HG03025 (cell line): ENCODE results near the gene CHRDL1.
"Not testable (repeated sequence)": the region's sequence is repeated elsewhere in the genome, so short reads cannot be mapped to it uniquely, and the experiment has no call there.

ENCODE experiments used
- ATAC-seq: cut with Tn5 transposase; IDR thresholded peaks from one replicate; pipeline ENCODE4 v1.9.1; 2021; ENCODE audit warnings: mild to moderate bottlenecking, moderate library complexity; ENCODE audit not compliant: unreplicated experiment, low FRiP score

CHRDL1 gene

GRCh38 chrX:110667706-110668105 is 127.9 kb downstream of the CHRDL1 start:
- ATAC-seq, result no peak

- ATAC-seq, result peak; percentile 82
These were observed 130.2 kb downstream of the CHRDL1 start for GRCh38 chrX:110665223-110666002.

- no peak for ATAC-seq
These were observed 138.5 kb downstream of the CHRDL1 start for GRCh38 chrX:110657073-110657472.

- not testable (repeated sequence) for ATAC-seq
These were observed 141.3 kb downstream of the CHRDL1 start for GRCh38 chrX:110654280-110654679.

- no peak for ATAC-seq
These were observed 149.2 kb downstream of the CHRDL1 start for GRCh38 chrX:110646386-110646785.
